Measurements from ENCODE around the gene DUSP9. TPM values are rescaled to one million over a fixed set of nuclear protein-coding genes. Genes with fewer than 3 reads are reported as not detected.

The DUSP9 gene
- total and polyA plus RNA-seq, 12 donors, result 0.11 to 15.9 (median 0.24) TPM; not detected in 6

GRCh38 chrX:153669901-153670731 is 23.1 kb downstream of the DUSP9 start:
- no peaks in the 10 kb centered on the region for H3K9me3 ChIP-seq (replicated peaks in 1 of 3)
- H3K27me3 ChIP-seq, result peaks cover 24% of the 10 kb centered on the region
- no peaks in the 10 kb centered on the region for H3K36me3 ChIP-seq (replicated peaks in 1 of 2)
- H3K4me1 ChIP-seq (replicated peaks in 1 of 2), result no peaks in the 10 kb centered on the region
- H3K27ac ChIP-seq, result no peak overlapping the region
- TF ChIP-seq CTCF (IDR thresholded peaks at IDR 0.05) (no peak), POLR2A (IDR thresholded peaks at IDR 0.05) (no peak)
- 77 to 83% (median 77%) methylated on average over 14 to 23 of the region's 23 CpGs; no CpG with 5 or more reads in 1 of the 4 donors for WGBS, 4 donors
- peak in 1 of 7 donors; percentile 18 for DNase-seq
- no peak overlapping the region for H3K4me3 ChIP-seq
- intact Hi-C loops (cut with DNase I), result loop anchor here in 1 of 2 donors (5.0 kb wide), 1 partner anchor 118 kb away; no protein-coding TSS in a partner anchor

- H3K36me3 ChIP-seq (replicated peaks in 1 of 2), result no peaks in the 10 kb centered on the region
- H3K4me1 ChIP-seq (replicated peaks in 1 of 2), result no peaks in the 10 kb centered on the region
- peak in 2 of 7 donors; percentile 9 to 12 for DNase-seq
- no peaks in the 10 kb centered on the region for H3K9me3 ChIP-seq (replicated peaks in 1 of 3)
- H3K27ac ChIP-seq, result no peak overlapping the region
- H3K4me3 ChIP-seq, result no peak overlapping the region
- TF ChIP-seq CTCF (IDR thresholded peaks at IDR 0.05) (no peak), POLR2A (IDR thresholded peaks at IDR 0.05) (no peak)
- intact Hi-C loops (cut with DNase I), result loop anchor here in 1 of 2 donors (5.0 kb wide), 1 partner anchor 119 kb away; no protein-coding TSS in a partner anchor
- peaks cover 24% of the 10 kb centered on the region for H3K27me3 ChIP-seq
- 83 to 100% (median 85%) methylated on average over 1 to 23 of the region's 23 CpGs for WGBS, 4 donors
Measured at GRCh38 chrX:153670748-153671588, 24.0 kb downstream of the DUSP9 start.

GRCh38 chrX:153671589-153672530 is 24.9 kb downstream of the DUSP9 start:
- H3K4me3 ChIP-seq, result no peak overlapping the region
- H3K27ac ChIP-seq, result no peak overlapping the region
- no peaks in the 10 kb centered on the region for H3K9me3 ChIP-seq (replicated peaks in 1 of 3)
- H3K27me3 ChIP-seq, result peaks cover 30% of the 10 kb centered on the region
- peak in 1 of 7 donors; percentile 8 for DNase-seq
- WGBS, 4 donors, result 91 to 97% (median 92%) methylated on average over 3 to 27 of the region's 27 CpGs
- no peaks in the 10 kb centered on the region for H3K4me1 ChIP-seq (replicated peaks in 1 of 2)
- intact Hi-C loops (cut with DNase I), result loop anchor here in 1 of 2 donors (5.0 kb wide), 1 partner anchor 120 kb away; no protein-coding TSS in a partner anchor
- no peaks in the 10 kb centered on the region for H3K36me3 ChIP-seq (replicated peaks in 1 of 2)
- TF ChIP-seq POLR2A (IDR thresholded peaks at IDR 0.05), result no peak
- no peak for TF ChIP-seq CTCF (IDR thresholded peaks at IDR 0.05)
